ENCODE data around the gene MPV17L.
"Not testable (repeated sequence)": the region's sequence is repeated elsewhere in the genome, so short reads cannot be mapped to it uniquely, and the experiment has no call there.

Gene MPV17L

DNA sequence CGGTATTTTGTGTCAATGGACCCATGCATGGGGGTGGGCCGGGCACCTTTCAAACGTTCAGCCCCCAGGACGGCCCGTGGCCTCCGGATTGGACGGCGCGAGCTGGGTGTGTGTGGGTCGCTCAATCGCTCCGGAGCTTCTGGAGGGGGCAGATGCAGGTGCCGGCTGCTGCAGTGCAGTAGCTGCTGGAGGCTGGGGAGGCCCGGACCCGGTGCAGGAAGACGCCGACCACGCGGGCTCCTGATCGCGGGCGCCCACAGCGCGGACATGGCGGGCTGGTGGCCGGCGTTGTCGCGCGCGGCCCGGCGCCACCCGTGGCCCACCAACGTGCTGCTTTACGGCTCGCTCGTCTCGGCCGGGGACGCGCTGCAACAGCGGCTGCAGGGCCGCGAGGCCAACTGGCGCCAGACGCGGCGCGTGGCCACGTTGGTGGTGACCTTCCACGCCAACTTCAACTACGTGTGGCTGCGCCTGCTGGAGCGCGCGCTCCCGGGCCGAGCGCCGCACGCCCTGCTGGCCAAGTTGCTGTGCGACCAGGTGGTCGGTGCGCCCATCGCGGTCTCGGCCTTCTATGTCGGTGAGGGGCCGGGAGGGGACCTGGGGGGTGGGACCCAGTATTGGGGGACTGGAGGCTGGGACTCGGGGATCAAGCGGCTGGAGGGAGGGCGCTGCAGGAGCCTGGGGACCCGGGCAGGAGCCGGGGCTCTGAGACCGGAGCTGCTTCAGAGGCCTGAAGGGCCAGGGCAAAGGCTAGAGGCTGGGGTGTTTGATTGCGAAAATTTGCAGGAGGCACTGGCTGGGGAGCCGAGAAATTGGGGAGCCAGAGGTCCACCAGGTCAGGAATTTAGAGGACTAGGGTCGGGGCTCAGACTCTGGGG lies at the start of gene MPV17L:
MPV17L (plus strand) TSS at position 124 of the 878 bp plus-strand sequence; CDS start at position 268, 144 bp downstream.
- H3K4me3 ChIP-seq (ENCODE audit: low read depth in 1 of 2, low read length in 2 of 2), result peak within 1 kb of the TSS; percentile 26 to 81
- not testable (repeated sequence) for H3K9me3 ChIP-seq (ENCODE audit: control insufficient read depth in 1 of 2, low read length in 2 of 2); H3K27ac ChIP-seq (ENCODE audit: low read length); H3K27me3 ChIP-seq (ENCODE audit: low read depth, low read length); H3K4me1 ChIP-seq (ENCODE audit: control insufficient read depth in 1 of 2, insufficient read depth in 2 of 2, low read length in 2 of 2); H3K36me3 ChIP-seq (ENCODE audit: control insufficient read depth in 1 of 2, insufficient read depth in 2 of 2, low read length in 2 of 2)

DNA sequence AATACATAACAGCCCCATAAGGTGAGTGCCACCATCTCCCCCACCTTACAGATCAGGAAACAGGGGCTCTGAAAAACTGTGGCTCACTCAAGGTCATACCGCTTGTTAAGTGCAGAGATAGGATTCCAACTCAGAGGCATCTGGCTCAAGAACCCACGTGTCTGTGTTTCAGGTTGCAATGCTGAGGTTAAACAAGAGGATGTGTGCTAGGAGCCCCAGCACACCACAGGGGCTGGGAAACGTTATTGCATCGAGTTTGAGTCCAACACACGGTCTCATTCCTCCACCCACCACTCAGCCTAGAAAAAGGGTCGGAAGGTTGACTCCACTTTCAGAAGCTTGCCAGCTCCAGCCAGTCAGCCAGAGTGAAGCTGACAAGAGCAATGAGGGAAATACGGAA lies 46.8 kb upstream of the MPV17L start:
- H3K27ac ChIP-seq (ENCODE audit: low read length); H3K4me3 ChIP-seq (ENCODE audit: low read depth in 1 of 2, low read length in 2 of 2); H3K9me3 ChIP-seq (ENCODE audit: control insufficient read depth in 1 of 2, low read length in 2 of 2); H3K4me1 ChIP-seq (ENCODE audit: control insufficient read depth in 1 of 2, insufficient read depth in 2 of 2, low read length in 2 of 2); H3K27me3 ChIP-seq (ENCODE audit: low read depth, low read length); H3K36me3 ChIP-seq (ENCODE audit: control insufficient read depth in 1 of 2, insufficient read depth in 2 of 2, low read length in 2 of 2): not testable (repeated sequence)

DNA sequence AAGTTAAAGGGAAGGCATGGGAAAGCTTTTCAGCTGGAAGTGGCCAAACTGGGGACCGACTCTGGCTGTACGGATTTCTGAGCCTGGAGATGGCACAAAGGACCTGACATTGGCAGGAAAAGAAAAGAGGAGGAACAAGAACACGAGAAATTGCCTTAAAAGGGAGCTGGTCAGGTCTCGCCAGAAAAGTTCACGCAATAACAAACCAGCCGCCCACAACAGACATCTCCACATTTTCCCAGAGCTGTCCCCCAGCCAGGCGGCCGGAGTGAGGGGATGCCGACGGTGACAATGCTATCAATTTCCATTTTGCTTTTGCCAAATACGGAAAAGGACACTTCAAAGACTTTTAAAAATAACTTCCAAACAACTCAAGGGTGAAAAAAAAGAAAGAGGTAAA lies 44.3 kb upstream of the MPV17L start:
- not testable (repeated sequence) for H3K27ac ChIP-seq (ENCODE audit: low read length); H3K36me3 ChIP-seq (ENCODE audit: control insufficient read depth in 1 of 2, insufficient read depth in 2 of 2, low read length in 2 of 2); H3K4me3 ChIP-seq (ENCODE audit: low read depth in 1 of 2, low read length in 2 of 2); H3K27me3 ChIP-seq (ENCODE audit: low read depth, low read length); H3K9me3 ChIP-seq (ENCODE audit: control insufficient read depth in 1 of 2, low read length in 2 of 2); H3K4me1 ChIP-seq (ENCODE audit: control insufficient read depth in 1 of 2, insufficient read depth in 2 of 2, low read length in 2 of 2)

DNA sequence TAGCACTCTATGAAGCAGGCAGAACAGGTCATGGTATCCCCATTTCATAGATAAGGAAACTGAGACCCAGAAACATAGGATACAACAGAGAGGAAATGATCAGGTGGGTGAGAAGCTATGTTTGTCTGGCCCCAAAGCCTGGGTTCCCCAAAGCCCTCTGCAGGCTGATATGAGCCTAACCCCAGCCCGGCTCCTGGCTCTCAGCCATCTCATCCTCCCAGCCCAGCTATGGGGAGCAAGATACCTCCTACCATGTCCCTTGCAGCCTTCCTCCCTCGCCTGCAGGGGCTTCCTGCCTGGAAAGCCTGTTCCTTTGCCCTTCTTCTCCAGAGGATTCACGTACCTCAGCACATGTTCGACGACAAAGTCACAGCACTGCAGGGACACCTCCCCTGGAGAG lies 43.8 kb upstream of the MPV17L start:
- not testable (repeated sequence) for H3K27ac ChIP-seq (ENCODE audit: low read length); H3K4me1 ChIP-seq (ENCODE audit: control insufficient read depth in 1 of 2, insufficient read depth in 2 of 2, low read length in 2 of 2); H3K36me3 ChIP-seq (ENCODE audit: control insufficient read depth in 1 of 2, insufficient read depth in 2 of 2, low read length in 2 of 2); H3K27me3 ChIP-seq (ENCODE audit: low read depth, low read length); H3K9me3 ChIP-seq (ENCODE audit: control insufficient read depth in 1 of 2, low read length in 2 of 2); H3K4me3 ChIP-seq (ENCODE audit: low read depth in 1 of 2, low read length in 2 of 2)

DNA sequence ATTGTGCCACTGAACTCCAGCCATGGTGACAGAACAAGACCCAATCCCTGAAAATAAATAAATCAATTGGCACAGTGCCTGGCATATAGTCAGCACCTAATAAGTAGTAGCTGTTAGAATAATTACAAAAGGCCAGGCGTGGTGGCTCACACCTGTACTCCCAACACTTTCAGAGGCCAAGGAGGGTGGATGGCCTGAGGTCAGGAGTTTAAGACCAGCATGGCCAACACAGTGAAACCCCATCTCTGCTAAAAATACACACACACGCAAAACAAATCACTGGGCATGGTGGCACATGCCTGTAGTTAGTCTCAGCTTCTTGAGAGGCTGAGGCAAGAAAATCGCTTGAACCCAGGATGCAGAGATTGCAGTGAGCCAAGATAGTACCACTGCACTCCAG lies 42.7 kb upstream of the MPV17L start:
- H3K4me3 ChIP-seq (ENCODE audit: low read depth in 1 of 2, low read length in 2 of 2); H3K9me3 ChIP-seq (ENCODE audit: control insufficient read depth in 1 of 2, low read length in 2 of 2); H3K36me3 ChIP-seq (ENCODE audit: control insufficient read depth in 1 of 2, insufficient read depth in 2 of 2, low read length in 2 of 2); H3K27ac ChIP-seq (ENCODE audit: low read length); H3K4me1 ChIP-seq (ENCODE audit: control insufficient read depth in 1 of 2, insufficient read depth in 2 of 2, low read length in 2 of 2); H3K27me3 ChIP-seq (ENCODE audit: low read depth, low read length): not testable (repeated sequence)

DNA sequence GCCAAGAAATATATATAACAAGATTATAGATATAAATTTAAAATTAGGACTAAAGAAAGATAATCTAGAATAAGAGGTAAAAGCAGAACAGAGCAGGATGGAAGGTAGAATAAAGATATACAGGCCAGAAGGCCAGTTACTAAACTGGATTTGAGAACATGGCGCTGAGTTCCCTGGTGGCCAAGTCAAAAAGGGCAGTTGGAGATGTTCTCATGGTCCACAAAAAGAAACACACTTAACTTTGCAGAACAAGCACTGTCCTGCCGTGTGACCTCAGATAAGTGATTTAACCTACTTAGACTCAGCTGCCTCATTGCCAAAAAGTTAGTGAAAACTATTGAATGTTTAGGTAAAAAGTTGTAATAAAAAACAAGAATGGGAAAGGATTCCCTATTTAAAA lies 40.7 kb upstream of the MPV17L start:
- H3K4me1 ChIP-seq (ENCODE audit: control insufficient read depth in 1 of 2, insufficient read depth in 2 of 2, low read length in 2 of 2); H3K27me3 ChIP-seq (ENCODE audit: low read depth, low read length); H3K9me3 ChIP-seq (ENCODE audit: control insufficient read depth in 1 of 2, low read length in 2 of 2); H3K36me3 ChIP-seq (ENCODE audit: control insufficient read depth in 1 of 2, insufficient read depth in 2 of 2, low read length in 2 of 2); H3K4me3 ChIP-seq (ENCODE audit: low read depth in 1 of 2, low read length in 2 of 2); H3K27ac ChIP-seq (ENCODE audit: low read length): not testable (repeated sequence)

DNA sequence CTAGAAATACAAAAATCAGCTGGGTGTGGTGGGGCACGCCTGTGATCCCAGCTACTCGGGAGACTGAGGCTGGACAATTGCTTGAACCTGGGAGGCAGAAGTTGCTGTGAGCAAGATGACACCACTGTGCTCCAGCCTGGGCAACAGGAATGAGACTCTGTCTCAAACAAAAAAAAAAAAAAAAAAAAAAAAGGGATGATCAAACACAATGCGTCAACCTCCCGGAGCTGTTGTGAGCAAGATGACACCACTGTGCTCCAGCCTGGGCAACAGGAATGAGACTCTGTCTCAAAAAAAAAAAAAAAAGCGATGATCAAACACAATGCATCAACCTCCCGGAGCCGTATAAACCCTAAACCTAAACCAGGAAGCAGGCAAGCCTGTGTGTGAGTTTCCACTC lies 38.1 kb upstream of the MPV17L start:
- H3K27me3 ChIP-seq (ENCODE audit: low read depth, low read length); H3K4me1 ChIP-seq (ENCODE audit: control insufficient read depth in 1 of 2, insufficient read depth in 2 of 2, low read length in 2 of 2); H3K4me3 ChIP-seq (ENCODE audit: low read depth in 1 of 2, low read length in 2 of 2); H3K36me3 ChIP-seq (ENCODE audit: control insufficient read depth in 1 of 2, insufficient read depth in 2 of 2, low read length in 2 of 2); H3K27ac ChIP-seq (ENCODE audit: low read length); H3K9me3 ChIP-seq (ENCODE audit: control insufficient read depth in 1 of 2, low read length in 2 of 2): not testable (repeated sequence)

DNA sequence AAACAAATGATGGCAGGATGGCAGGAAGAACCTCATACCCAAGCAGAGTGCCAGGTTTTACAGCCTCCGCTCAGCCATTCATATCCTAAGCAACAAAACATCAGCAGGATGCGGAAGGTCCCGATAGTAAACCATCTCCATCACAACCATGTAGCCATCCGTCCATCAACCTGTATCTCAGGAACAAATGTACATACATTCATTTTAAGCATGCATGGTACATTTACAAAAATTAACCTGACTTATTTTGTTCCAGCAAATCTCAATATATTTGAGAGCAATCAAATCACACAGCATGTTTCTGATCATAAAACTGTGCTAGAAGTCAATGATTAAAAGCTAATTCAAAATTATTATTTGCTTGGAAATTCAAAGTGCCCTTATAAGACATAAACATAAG lies 17.4 kb upstream of the MPV17L start, which contains the start of gene NPIPA5:
NPIPA5 (minus strand) TSS at position 101 of the 400 bp plus-strand sequence; CDS start at position 101, 0 bp downstream.
- H3K9me3 ChIP-seq (ENCODE audit: control insufficient read depth in 1 of 2, low read length in 2 of 2); H3K36me3 ChIP-seq (ENCODE audit: control insufficient read depth in 1 of 2, insufficient read depth in 2 of 2, low read length in 2 of 2); H3K4me3 ChIP-seq (ENCODE audit: low read depth in 1 of 2, low read length in 2 of 2); H3K4me1 ChIP-seq (ENCODE audit: control insufficient read depth in 1 of 2, insufficient read depth in 2 of 2, low read length in 2 of 2); H3K27me3 ChIP-seq (ENCODE audit: low read depth, low read length); H3K27ac ChIP-seq (ENCODE audit: low read length): not testable (repeated sequence)

DNA sequence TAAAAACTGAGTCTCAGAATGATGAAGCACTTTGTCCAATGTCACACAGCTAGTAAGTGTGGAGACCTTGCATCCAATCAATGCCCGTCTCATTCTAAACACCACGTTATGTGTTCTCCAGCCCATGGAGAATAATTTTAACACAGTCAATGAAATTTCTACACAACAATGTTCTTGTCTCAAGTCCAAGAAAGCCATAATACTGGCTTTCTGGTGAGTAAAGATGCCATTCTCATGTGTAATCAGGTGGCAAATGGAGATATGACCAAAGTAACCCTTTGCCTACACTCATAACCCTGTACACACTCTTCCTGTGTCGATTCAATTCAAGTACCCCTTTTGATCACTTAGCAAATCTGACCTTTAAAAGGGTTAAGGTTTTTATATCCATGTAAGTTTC lies 12.7 kb upstream of the MPV17L start:
- H3K9me3 ChIP-seq (ENCODE audit: control insufficient read depth in 1 of 2, low read length in 2 of 2); H3K27ac ChIP-seq (ENCODE audit: low read length); H3K4me3 ChIP-seq (ENCODE audit: low read depth in 1 of 2, low read length in 2 of 2); H3K4me1 ChIP-seq (ENCODE audit: control insufficient read depth in 1 of 2, insufficient read depth in 2 of 2, low read length in 2 of 2); H3K27me3 ChIP-seq (ENCODE audit: low read depth, low read length); H3K36me3 ChIP-seq (ENCODE audit: control insufficient read depth in 1 of 2, insufficient read depth in 2 of 2, low read length in 2 of 2): not testable (repeated sequence)

DNA sequence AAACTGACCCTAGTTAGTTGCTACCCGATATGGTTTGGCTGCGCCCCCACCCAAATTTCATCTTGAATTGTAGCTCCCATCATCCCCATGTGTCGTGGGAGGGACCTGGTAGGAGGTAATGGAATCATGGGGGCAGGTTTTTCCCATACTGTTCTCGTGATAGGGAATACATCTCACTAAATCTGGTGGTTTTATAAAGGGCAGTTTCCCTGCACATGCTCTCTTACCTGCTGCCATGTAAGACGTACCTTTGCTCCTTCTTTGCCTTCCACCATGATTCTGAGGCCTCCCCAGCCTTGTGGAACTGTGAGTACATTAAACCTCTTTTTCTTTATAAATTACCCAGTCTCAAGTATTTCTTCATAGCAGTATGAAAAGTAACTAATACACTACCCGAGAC lies 7.5 kb upstream of the MPV17L start:
- not testable (repeated sequence) for H3K36me3 ChIP-seq (ENCODE audit: control insufficient read depth in 1 of 2, insufficient read depth in 2 of 2, low read length in 2 of 2); H3K27me3 ChIP-seq (ENCODE audit: low read depth, low read length); H3K4me3 ChIP-seq (ENCODE audit: low read depth in 1 of 2, low read length in 2 of 2); H3K27ac ChIP-seq (ENCODE audit: low read length); H3K9me3 ChIP-seq (ENCODE audit: control insufficient read depth in 1 of 2, low read length in 2 of 2); H3K4me1 ChIP-seq (ENCODE audit: control insufficient read depth in 1 of 2, insufficient read depth in 2 of 2, low read length in 2 of 2)

DNA sequence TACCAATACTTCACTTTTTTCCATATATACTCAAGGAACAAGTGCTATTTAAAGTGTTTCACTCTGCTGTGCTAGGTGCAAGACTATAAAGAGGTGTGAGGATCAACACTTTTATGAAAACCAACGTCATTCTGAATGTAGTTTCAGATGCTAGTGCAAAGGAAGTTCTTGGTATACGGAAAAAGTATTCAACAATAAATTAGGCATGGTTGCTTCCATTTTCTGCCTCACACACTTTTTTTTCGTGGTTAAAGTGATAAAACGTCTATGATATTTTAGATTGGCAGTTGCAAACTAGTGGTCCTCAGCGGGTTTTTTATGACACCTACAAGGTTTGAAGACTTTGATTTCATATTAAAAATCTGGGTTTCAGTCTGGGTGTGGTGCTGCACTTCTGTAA lies 5.6 kb upstream of the MPV17L start:
- not testable (repeated sequence) for H3K27me3 ChIP-seq (ENCODE audit: low read depth, low read length); H3K4me3 ChIP-seq (ENCODE audit: low read depth in 1 of 2, low read length in 2 of 2); H3K4me1 ChIP-seq (ENCODE audit: control insufficient read depth in 1 of 2, insufficient read depth in 2 of 2, low read length in 2 of 2); H3K36me3 ChIP-seq (ENCODE audit: control insufficient read depth in 1 of 2, insufficient read depth in 2 of 2, low read length in 2 of 2); H3K9me3 ChIP-seq (ENCODE audit: control insufficient read depth in 1 of 2, low read length in 2 of 2); H3K27ac ChIP-seq (ENCODE audit: low read length)

DNA sequence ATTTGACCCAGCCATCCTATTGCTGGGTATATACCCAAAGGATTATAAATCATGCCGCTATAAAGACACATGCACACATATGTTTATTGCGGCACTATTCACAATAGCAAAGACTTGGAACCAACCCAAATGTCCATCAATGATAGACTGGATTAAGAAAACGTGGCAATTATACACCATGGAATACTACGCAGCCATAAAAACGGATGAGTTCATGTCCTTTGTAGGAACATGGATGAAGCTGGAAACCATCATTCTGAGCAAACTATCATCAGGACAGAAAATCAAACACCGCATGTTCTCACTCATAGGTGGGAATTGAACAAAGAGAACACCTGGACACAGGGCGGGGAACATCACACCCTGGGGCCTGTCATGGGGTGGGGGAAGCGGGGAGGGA lies 2.5 kb upstream of the MPV17L start:
- not testable (repeated sequence) for H3K36me3 ChIP-seq (ENCODE audit: control insufficient read depth in 1 of 2, insufficient read depth in 2 of 2, low read length in 2 of 2); H3K27me3 ChIP-seq (ENCODE audit: low read depth, low read length); H3K27ac ChIP-seq (ENCODE audit: low read length); H3K9me3 ChIP-seq (ENCODE audit: control insufficient read depth in 1 of 2, low read length in 2 of 2); H3K4me3 ChIP-seq (ENCODE audit: low read depth in 1 of 2, low read length in 2 of 2); H3K4me1 ChIP-seq (ENCODE audit: control insufficient read depth in 1 of 2, insufficient read depth in 2 of 2, low read length in 2 of 2)
